ENCODE results near the gene SETD3.

The SETD3 gene

GRCh38 chr14:99468081-99468480 is 12.6 kb downstream of the SETD3 start:
- Histone ChIP-seq H3K4me3 (IDR thresholded peaks at IDR 0.05; ENCODE audit: insufficient read depth, low read depth, low read length) (no peak overlapping the region), H3K79me2 (ENCODE audit: insufficient read depth, low read depth) (peaks cover 32% of the 10 kb centered on the region), H3K4me2 (no peak overlapping the region), H3K27ac (no peak overlapping the region), H3K27me3 (ENCODE audit: insufficient read depth, low read depth) (no peaks in the 10 kb centered on the region), H4K20me1 (ENCODE audit: insufficient read depth) (no peaks in the 10 kb centered on the region), H3K36me3 (ENCODE audit: insufficient read depth) (no peaks in the 10 kb centered on the region), H2AFZ (ENCODE audit: low read depth) (no peak overlapping the region), H3K9ac (no peak overlapping the region), H3K4me1 (ENCODE audit: low read depth, poor library complexity, severe bottlenecking) (no peaks in the 10 kb centered on the region)
- TF ChIP-seq CTCF (conservative IDR thresholded peaks at IDR 0.05; ENCODE audit: low read depth, low read length): no peak

GRCh38 chr14:99467336-99468078 is 13.2 kb downstream of the SETD3 start:
- Histone ChIP-seq H3K36me3 (ENCODE audit: insufficient read depth) (no peaks in the 10 kb centered on the region), H3K79me2 (ENCODE audit: insufficient read depth, low read depth) (peaks cover 32% of the 10 kb centered on the region), H3K4me2 (no peak overlapping the region), H2AFZ (ENCODE audit: low read depth) (no peak overlapping the region), H3K9ac (no peak overlapping the region), H3K27me3 (ENCODE audit: insufficient read depth, low read depth) (no peaks in the 10 kb centered on the region), H3K4me1 (ENCODE audit: low read depth, poor library complexity, severe bottlenecking) (no peaks in the 10 kb centered on the region), H3K27ac (no peak overlapping the region), H3K4me3 (IDR thresholded peaks at IDR 0.05; ENCODE audit: insufficient read depth, low read depth, low read length) (no peak overlapping the region), H4K20me1 (ENCODE audit: insufficient read depth) (no peaks in the 10 kb centered on the region)
- TF ChIP-seq CTCF (conservative IDR thresholded peaks at IDR 0.05; ENCODE audit: low read depth, low read length): no peak

- Histone ChIP-seq H3K27me3 (ENCODE audit: insufficient read depth, low read depth) (no peaks in the 10 kb centered on the region), H3K4me2 (no peak overlapping the region), H3K27ac (no peak overlapping the region), H3K36me3 (ENCODE audit: insufficient read depth) (no peaks in the 10 kb centered on the region; the same call in 1 of the 2 replicates), H3K9ac (no peak overlapping the region), H3K4me3 (IDR thresholded peaks at IDR 0.05; ENCODE audit: insufficient read depth, low read depth, low read length) (no peak overlapping the region), H3K79me2 (ENCODE audit: insufficient read depth, low read depth) (peaks cover 26% of the 10 kb centered on the region), H3K4me1 (ENCODE audit: low read depth, poor library complexity, severe bottlenecking) (no peaks in the 10 kb centered on the region), H4K20me1 (ENCODE audit: insufficient read depth) (no peaks in the 10 kb centered on the region), H2AFZ (ENCODE audit: low read depth) (no peak overlapping the region)
- TF ChIP-seq CTCF (conservative IDR thresholded peaks at IDR 0.05; ENCODE audit: low read depth, low read length): no peak
These were observed 13.9 kb downstream of the SETD3 start for GRCh38 chr14:99466758-99467157.

- H2AFZ ChIP-seq (ENCODE audit: low read depth): no peak overlapping the region
- no peak overlapping the region for H3K4me3 ChIP-seq (IDR thresholded peaks at IDR 0.05; ENCODE audit: insufficient read depth, low read depth, low read length)
- no peak overlapping the region for H3K4me2 ChIP-seq
- no peak overlapping the region for H3K9ac ChIP-seq
- no peaks in the 10 kb centered on the region; the same call in 1 of the 2 replicates for H3K36me3 ChIP-seq (ENCODE audit: insufficient read depth)
- H3K4me1 ChIP-seq (ENCODE audit: low read depth, poor library complexity, severe bottlenecking): no peaks in the 10 kb centered on the region
- TF ChIP-seq CTCF (conservative IDR thresholded peaks at IDR 0.05; ENCODE audit: low read depth, low read length): no peak
- peaks cover 18% of the 10 kb centered on the region; the same call in 1 of the 2 replicates for H3K79me2 ChIP-seq (ENCODE audit: insufficient read depth, low read depth)
- H3K27me3 ChIP-seq (ENCODE audit: insufficient read depth, low read depth): no peaks in the 10 kb centered on the region
- H4K20me1 ChIP-seq (ENCODE audit: insufficient read depth): no peaks in the 10 kb centered on the region
- no peak overlapping the region for H3K27ac ChIP-seq
These were observed 15.4 kb downstream of the SETD3 start for GRCh38 chr14:99465288-99465687.

All from KMS-11 (cell line).